IPS-NIHi7 (cell line): ENCODE results near the gene ZNF532.
"Not testable (repeated sequence)": the region's sequence is repeated elsewhere in the genome, so short reads cannot be mapped to it uniquely, and the experiment has no call there.

Experiments used
- DNase-seq: peaks from one replicate; pipeline ENCODE4 v3.0.0; 2012; ENCODE audit warnings: mixed read lengths; ENCODE audit errors: extremely low spot score

ZNF532 gene

GRCh38 chr18:58901783-58902182 lies 37.1 kb downstream of the ZNF532 start:
- DNase-seq = no peak

GRCh38 chr18:58902961-58903360 lies 38.3 kb downstream of the ZNF532 start:
- no peak for DNase-seq

DNA sequence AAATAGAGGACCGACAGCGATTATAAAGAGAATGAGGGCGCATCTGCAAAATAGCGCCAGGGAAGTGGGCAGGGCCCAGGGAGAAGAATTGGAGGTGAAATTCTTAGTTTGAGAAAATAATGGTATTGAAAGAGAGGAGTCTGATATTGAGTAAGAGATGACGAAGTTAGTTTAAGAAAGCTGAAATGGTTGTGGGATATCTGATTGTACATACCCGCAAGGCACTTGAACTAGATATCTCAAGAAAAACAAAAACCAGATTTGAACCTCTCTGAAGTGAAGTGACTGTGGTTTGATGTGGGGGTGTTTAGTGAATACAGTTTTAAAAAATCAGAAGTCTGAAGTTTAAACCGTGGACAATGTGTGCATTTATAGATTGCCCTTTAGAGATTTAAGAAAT lies 38.9 kb downstream of the ZNF532 start:
- no peak for DNase-seq

GRCh38 chr18:58905777-58906428 lies 41.2 kb downstream of the ZNF532 start:
- DNase-seq = no peak

DNA sequence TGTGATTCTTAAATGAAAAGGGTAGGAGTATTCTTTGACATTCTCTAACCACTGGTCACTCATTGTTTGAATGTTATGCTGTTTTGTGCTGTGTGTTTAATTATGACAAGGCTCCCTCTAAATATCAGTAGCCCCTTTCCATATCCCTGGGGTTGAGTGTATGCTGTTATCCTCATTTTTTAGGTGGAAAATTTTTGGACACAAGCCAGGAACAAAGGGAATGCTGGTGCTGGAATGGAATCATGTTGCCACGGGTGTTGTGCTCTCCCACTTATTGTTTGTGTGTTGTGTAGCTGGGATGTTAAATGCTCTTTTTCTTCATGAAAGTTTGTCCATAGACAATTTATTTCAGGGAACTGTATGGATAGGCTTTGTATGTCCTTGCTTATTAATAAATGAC lies 43.3 kb downstream of the ZNF532 start:
- DNase-seq = no peak

GRCh38 chr18:58909521-58909920 lies 44.8 kb downstream of the ZNF532 start:
- DNase-seq = no peak

GRCh38 chr18:58911241-58911640 lies 46.6 kb downstream of the ZNF532 start:
- no peak for DNase-seq

DNA sequence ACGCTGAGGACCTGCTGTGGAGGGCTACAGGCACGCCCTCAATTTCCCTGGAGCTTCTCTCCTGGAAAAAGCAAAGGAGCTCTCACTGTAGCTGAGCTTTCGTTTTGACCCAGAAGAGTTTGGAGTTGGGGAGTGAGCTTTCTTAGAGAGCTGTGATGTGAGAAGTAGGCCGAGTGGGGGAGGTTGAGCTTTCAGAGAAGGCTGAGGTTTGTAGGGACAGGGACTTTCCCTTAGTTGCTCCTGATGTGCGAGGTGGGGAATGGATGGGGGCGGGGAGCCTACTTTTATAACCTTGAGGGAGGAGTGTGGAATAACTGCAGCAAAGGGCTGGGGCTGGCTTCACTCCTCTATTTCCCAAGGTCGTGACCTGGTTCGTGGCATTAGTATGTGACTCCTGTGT lies 47.1 kb downstream of the ZNF532 start:
- peak; percentile 45 for DNase-seq

GRCh38 chr18:58915006-58915799 lies 50.5 kb downstream of the ZNF532 start:
- DNase-seq = no peak

GRCh38 chr18:58915995-58916394 lies 51.3 kb downstream of the ZNF532 start:
- DNase-seq = no peak

- not testable (repeated sequence) for DNase-seq
Observed at GRCh38 chr18:58919934-58920333, 55.3 kb downstream of the ZNF532 start.

DNA sequence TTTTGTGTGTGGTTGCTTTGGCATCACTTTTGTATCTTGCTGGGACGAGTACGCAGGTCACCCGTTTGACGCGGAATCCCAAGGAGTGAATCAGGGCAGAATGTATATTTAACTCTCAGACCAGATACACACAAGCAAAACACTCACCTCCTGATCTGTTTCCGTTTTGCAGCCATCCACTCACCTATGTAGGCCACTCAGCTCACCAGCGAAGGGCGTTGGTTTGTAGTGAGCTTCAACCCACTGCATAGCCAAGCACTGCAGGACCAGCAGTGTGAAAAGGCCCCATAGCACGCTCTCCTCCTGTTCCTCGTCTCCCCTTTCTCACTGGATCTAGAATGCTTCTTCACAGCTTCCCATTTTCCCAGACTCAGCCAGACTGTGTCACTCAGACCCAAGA lies 58.3 kb downstream of the ZNF532 start:
- no peak for DNase-seq

DNA sequence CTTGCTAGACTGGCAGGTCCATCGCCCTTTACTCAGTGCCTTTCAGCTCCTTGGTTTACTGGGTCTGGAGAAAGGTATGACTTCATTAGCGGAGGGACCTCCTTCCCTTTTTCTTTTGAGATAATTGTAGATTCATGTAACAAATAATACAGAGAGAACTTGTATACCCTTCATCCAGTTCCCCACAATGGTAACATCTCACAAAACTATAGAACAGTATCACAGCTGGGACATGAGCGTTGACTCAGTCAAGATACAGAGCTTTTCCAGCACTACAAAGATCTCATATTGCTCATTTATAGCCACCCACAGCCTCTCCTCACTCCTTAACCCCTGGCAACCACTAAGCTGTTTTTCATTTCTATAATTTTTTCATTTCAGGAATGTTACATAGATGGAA lies 59.8 kb downstream of the ZNF532 start:
- DNase-seq = no peak

- DNase-seq = no peak
Observed at GRCh38 chr18:58927659-58928058, 63.0 kb downstream of the ZNF532 start.

GRCh38 chr18:58928386-58928785 lies 63.7 kb downstream of the ZNF532 start:
- DNase-seq = no peak

DNA sequence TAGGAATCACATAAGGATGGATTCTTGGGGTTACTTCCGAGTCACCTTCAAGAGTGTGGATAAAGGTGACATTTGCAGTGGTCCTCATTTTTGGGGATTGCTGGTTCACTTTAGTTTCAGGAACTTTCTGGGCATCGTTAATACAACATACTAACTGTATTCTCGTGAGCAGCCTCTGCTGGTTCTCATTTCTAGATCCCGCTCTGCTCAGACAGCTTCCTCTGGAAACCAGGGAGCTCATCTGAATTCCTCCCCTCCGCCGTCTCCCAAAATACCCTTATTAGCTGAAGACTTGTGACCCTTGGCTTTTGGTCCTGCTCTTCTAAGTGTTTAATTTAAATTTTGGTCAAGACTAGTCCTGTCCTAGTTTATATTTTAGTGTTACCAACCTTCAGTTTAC lies 64.5 kb downstream of the ZNF532 start:
- no peak for DNase-seq

- no peak for DNase-seq
Observed at GRCh38 chr18:58934356-58934755, 69.7 kb downstream of the ZNF532 start.

GRCh38 chr18:58934933-58935577 lies 70.4 kb downstream of the ZNF532 start:
- no peak for DNase-seq

GRCh38 chr18:58937071-58937886 lies 72.6 kb downstream of the ZNF532 start:
- no peak for DNase-seq

DNA sequence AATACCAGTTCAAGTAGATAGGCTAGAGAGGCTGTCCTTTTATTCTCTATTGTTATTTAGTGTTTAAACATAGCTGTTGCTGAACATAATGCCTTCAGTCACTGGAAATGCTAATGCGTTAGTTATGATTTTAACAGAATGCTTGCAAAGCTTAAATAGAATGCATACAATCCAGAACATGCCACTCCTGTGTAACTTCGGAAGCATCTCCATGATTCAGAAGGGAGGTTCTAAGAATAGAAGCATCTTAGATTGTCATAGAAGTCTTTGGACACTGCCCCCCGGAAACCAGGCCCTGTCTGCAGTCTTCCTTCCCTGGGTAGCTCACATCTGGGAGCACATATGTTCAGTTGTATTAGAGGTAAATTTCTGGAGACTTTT lies 73.2 kb downstream of the ZNF532 start:
- no peak for DNase-seq

- DNase-seq = no peak
Observed at GRCh38 chr18:58941426-58942099, 76.9 kb downstream of the ZNF532 start.

DNA sequence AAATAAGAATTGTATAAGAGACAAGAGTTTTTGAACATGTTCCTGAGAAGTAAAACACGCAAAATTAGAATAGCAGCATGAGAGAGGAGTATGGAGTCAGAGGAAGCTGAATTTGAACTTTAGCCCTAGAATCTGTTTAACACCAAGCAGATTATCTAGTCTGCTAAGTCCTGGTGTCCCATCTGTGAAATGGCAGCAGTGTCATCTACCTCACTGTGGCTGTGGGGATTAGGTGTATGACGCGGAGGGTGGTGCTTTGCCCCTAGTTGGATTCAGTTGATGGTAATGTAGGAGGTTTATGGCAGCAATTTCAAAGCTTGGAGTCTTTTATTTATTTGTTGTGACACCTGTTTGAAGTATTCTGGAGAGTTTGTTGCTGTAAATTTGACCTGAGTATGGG lies 79.2 kb downstream of the ZNF532 start:
- DNase-seq = no peak
